Cardiac fibroblast (primary cell): ENCODE data around the gene BPIFA2.

Source experiments
- DNase-seq, 2 donors: peaks; one replicate each; pipeline versions ENCODE4 v3.0.0 to v3.0.0-alpha.2; 2010; ENCODE audit warnings: low read depth in 2 of 2
- H3K4me3 ChIP-seq, 2 donors: replicated peaks in 1 of 2; 1 replicate in 1 of 2; 2 replicates in 1 of 2; pipeline ENCODE4 v1.5.1; 2011; ENCODE audit warnings: low read depth in 2 of 2, low read length in 2 of 2, mild to moderate bottlenecking in 2 of 2, moderate library complexity in 1 of 2
- TF ChIP-seq, protein P1 (sequence below): IDR thresholded peaks from one replicate; pipeline ENCODE4 v1.5.1; 2011; ENCODE audit warnings: low read depth, mild to moderate bottlenecking, low read length, inconsistent platforms

The BPIFA2 gene

GRCh38 chr20:33166533-33167113 lies 1.3 kb upstream of the BPIFA2 start:
- DNase-seq, result no peak
- TF ChIP-seq, protein P1, sequence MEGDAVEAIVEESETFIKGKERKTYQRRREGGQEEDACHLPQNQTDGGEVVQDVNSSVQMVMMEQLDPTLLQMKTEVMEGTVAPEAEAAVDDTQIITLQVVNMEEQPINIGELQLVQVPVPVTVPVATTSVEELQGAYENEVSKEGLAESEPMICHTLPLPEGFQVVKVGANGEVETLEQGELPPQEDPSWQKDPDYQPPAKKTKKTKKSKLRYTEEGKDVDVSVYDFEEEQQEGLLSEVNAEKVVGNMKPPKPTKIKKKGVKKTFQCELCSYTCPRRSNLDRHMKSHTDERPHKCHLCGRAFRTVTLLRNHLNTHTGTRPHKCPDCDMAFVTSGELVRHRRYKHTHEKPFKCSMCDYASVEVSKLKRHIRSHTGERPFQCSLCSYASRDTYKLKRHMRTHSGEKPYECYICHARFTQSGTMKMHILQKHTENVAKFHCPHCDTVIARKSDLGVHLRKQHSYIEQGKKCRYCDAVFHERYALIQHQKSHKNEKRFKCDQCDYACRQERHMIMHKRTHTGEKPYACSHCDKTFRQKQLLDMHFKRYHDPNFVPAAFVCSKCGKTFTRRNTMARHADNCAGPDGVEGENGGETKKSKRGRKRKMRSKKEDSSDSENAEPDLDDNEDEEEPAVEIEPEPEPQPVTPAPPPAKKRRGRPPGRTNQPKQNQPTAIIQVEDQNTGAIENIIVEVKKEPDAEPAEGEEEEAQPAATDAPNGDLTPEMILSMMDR, result no peak
- no peak overlapping the region for H3K4me3 ChIP-seq

DNA sequence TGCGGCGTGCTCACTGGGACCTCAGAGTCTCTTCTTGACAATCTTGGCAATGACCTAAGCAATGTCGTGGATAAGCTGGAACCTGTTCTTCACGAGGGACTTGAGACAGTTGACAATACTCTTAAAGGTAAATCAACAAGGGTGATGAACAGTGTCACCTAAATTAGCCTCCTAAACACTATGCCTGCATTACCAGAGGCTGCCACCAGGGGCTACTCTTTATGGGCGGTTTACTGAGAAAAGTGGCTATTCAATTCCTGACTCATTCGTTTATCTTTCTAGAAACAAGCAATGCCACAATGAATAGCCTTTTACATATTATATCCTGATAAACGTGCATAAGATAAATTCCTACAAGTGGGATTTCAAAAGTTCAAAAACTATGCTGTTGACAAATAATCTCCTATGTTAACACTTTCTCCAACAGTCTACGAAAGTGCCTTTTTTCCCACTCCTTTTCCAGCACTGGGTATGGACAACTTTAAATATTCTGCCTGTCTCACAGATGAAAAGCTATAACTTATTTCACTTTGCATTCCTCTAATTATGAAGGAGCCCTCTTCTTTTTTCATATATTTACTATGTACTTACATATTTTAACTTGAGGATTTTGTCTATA lies 1.3 kb downstream of the BPIFA2 start:
- TF ChIP-seq, protein P1, result peak; percentile 63
- peak in 1 of 2 donors; percentile 22 for DNase-seq
- H3K4me3 ChIP-seq, result no peak overlapping the region

DNA sequence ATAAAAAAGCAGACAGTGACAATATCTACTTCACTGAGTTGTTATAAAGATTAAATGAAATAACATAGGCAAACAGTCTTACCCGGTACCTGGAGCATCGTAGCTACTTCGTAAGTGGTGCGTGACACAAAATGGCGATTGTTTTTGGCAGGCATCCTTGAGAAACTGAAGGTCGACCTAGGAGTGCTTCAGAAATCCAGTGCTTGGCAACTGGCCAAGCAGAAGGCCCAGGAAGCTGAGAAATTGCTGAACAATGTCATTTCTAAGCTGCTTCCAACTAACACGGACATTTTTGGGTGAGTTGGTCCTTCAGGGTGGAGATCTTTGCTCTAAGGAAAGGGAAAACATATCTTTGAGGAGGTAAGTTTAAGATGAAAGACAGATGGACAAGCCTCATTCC lies 4.8 kb downstream of the BPIFA2 start:
- H3K4me3 ChIP-seq, result no peak overlapping the region
- DNase-seq, result peak; percentile 1 to 34
- TF ChIP-seq, protein P1, result no peak

- DNase-seq, result no peak
- TF ChIP-seq, protein P1, result no peak
These were observed 7.2 kb downstream of the BPIFA2 start for GRCh38 chr20:33175123-33175522.

DNA sequence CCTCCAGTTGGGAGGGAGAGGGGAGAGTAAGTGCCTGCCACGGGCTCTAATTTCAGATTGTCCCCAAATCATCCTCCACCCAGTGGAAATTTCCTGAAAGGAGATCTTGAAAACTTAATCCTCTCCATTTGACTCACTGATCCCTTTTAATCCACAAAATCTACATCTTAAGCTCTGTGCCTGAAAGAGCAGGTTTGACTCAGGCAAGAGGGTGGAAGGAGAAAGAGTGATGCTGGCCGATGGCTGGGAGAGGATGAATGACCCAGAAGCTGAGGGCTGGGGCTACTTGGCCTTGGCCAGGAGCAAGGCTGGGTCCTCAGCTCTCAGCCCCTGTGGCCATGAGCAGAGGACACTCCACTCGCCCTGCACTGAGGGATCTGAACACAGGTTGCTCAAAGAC lies 8.1 kb downstream of the BPIFA2 start:
- no peak overlapping the region for H3K4me3 ChIP-seq
- TF ChIP-seq, protein P1, result no peak
- DNase-seq, result no peak

More at GRCh38 chr20:33175123-33175522, 7.2 kb downstream of the BPIFA2 start:
- no peak overlapping the region for H3K4me3 ChIP-seq

DNA sequence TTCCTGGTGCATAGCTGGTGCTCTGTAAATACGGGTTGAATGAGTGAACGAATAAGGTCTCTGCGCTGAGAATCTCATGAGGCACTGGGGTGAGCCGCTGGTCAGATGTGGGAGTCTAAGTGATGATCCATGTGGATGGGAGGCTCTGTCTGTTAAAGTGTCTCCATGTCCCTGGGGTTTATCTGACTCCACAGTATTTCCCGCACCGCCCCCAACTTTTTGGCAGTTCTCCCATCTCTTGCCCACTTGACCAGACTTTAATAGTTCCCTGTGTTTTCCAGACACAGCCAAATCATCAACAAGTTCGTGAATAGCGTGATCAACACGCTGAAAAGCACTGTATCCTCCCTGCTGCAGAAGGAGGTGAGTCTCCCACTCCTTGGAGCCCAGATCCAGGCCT lies 9.9 kb downstream of the BPIFA2 start:
- DNase-seq, result no peak
- no peak overlapping the region for H3K4me3 ChIP-seq
- TF ChIP-seq, protein P1, result no peak
